Transverse colon (tissue), 3 donors: Measurements from ENCODE around the gene SYT1.

ENCODE experiments used
- POLR2A ChIP-seq: fragments of 450-650 bp; IDR thresholded peaks from one replicate; pipeline ENCODE4 v1.6.1; 2016; ENCODE audit warnings: antibody characterized with exemption, mild to moderate bottlenecking, moderate library complexity
- POLR2AphosphoS5 ChIP-seq, 3 donors: sonication (generic); formaldehyde crosslinking; IDR thresholded peaks; one replicate each; pipeline ENCODE4 v1.6.1; 2016; ENCODE audit warnings: antibody characterized with exemption in 3 of 3

DNA sequence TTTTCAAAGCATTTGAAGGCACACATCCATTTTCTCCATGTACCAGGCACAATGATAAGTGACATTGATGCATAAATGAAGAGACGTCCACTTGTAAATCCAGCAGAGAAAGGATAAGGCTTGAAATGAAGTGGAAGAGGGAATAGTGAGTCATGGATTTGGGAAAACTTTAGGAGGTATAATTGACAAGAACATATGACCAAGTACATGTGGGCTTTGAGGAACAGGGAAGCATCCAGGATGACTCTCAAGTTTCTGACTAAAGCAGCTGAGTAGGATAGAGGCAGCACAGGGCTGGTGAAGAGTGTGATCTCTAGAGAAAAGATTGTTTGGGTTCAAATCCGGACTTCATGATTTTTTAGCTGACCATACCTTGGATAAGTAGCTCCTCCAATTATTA lies 43.6 kb upstream of the SYT1 start:
- no peak for TF ChIP-seq POLR2AphosphoS5 (IDR thresholded peaks at IDR 0.05)
- no peak for TF ChIP-seq POLR2A
